HEK293 (cell line): ENCODE results near the gene CHST8.

Source experiments
- CTCF ChIP-seq: fragments of 450-650 bp; formaldehyde crosslinking; IDR thresholded peaks from 2 replicates; pipeline ENCODE4 v1.5.1; 2016; ENCODE audit warnings: missing biosample characterization, missing genetic modification characterization
- GFI1B ChIP-seq: fragments of 450-650 bp; formaldehyde crosslinking; IDR thresholded peaks from 2 replicates; pipeline ENCODE4 v1.5.1; 2016; ENCODE audit warnings: missing biosample characterization, missing genetic modification characterization
- KLF9 ChIP-seq: fragments of 450-650 bp; formaldehyde crosslinking; IDR thresholded peaks from 2 replicates; pipeline ENCODE4 v1.5.1; 2016; ENCODE audit warnings: missing biosample characterization, missing genetic modification characterization, low read depth
- PRDM2 ChIP-seq: fragments of 450-650 bp; formaldehyde crosslinking; IDR thresholded peaks from 2 replicates; pipeline ENCODE4 v1.5.1; 2016; ENCODE audit warnings: missing biosample characterization, missing genetic modification characterization, borderline replicate concordance
- RBAK ChIP-seq: fragments of 450-650 bp; formaldehyde crosslinking; IDR thresholded peaks from 2 replicates; pipeline ENCODE4 v1.5.1; 2016; ENCODE audit warnings: missing biosample characterization, missing genetic modification characterization
- REPIN1 ChIP-seq: fragments of 450-650 bp; formaldehyde crosslinking; IDR thresholded peaks from 2 replicates; pipeline ENCODE4 v1.5.1; 2017; ENCODE audit warnings: missing biosample characterization, missing genetic modification characterization, low read depth
- ZNF10 ChIP-seq: fragments of 450-650 bp; formaldehyde crosslinking; IDR thresholded peaks from 2 replicates; pipeline ENCODE4 v1.5.1; 2017; ENCODE audit warnings: missing biosample characterization, missing genetic modification characterization
- ZNF155 ChIP-seq: fragments of 450-650 bp; formaldehyde crosslinking; IDR thresholded peaks from 2 replicates; pipeline ENCODE4 v1.5.1; 2016; ENCODE audit warnings: missing biosample characterization, missing genetic modification characterization
- ZNF580 ChIP-seq: fragments of 450-650 bp; formaldehyde crosslinking; IDR thresholded peaks from 2 replicates; pipeline ENCODE4 v1.5.1; 2016; ENCODE audit warnings: missing biosample characterization, missing genetic modification characterization
- ZNF658 ChIP-seq: fragments of 450-650 bp; formaldehyde crosslinking; IDR thresholded peaks from 2 replicates; pipeline ENCODE4; 2016; ENCODE audit warnings: missing biosample characterization, missing genetic modification characterization

- TF ChIP-seq ZNF580 (tag by site-specific recombination), result no peak
- TF ChIP-seq ZNF10 (tag by site-specific recombination), result no peak
- no peak for TF ChIP-seq PRDM2
- TF ChIP-seq KLF9 (tag by site-specific recombination), result no peak
- no peak; the same call in 1 of the 2 replicates for TF ChIP-seq GFI1B (tag by site-specific recombination)
- TF ChIP-seq ZNF658 (tag by site-specific recombination), result no peak
- TF ChIP-seq REPIN1, result no peak
- TF ChIP-seq CTCF (tag by site-specific recombination), result no peak
- no peak for TF ChIP-seq RBAK (tag by site-specific recombination)
- TF ChIP-seq ZNF155 (tag by site-specific recombination), result no peak
Measured at GRCh38 chr19:33777753-33778088, 156.0 kb downstream of the CHST8 start.
